DMS114 treated with DMSO at 0.1 percent for 48 hours (cell line): ENCODE data around the gene PARVG.

Experiments
- DNase-seq: peaks from one replicate; lab custom pipeline; 2025; ENCODE audit not compliant: unreplicated experiment; lab: John Stamatoyannopoulos, UW

Gene PARVG

DNA sequence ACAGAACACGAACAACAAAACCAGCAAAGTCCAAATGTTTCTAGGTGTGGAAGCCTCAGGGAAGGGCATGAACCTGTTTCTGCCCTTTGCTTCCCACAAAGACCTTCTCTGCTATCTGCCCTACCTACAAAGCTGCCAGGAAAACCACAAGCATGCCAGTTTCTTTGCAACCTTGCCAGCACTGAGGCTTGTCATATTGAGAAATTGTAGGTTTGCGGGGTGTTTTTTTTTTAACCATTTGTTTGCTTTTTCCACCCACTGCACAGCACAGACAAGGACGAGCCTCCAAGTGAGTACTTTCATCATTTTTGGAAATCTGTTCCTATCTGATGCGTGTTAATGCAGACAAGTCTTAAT, 12.8 kb downstream of the PARVG start:
- DNase-seq, result no peak

DNA sequence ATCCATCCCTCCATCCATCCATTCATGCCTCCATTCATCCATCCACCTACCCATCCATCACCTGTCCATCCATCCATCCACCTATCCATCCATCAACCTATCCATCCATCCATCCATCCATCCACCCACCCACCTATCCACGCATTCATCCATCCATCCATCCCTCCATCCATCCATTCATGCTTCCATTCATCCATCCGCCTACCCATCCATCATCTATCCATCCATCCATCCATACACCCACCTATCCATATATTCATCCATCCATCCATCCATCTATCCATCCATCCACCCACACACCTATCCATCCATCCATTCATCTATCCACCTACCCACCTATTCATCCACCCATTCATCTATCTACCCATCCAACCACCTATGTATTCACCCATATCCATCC, 13.8 kb downstream of the PARVG start:
- no peak for DNase-seq

DNA sequence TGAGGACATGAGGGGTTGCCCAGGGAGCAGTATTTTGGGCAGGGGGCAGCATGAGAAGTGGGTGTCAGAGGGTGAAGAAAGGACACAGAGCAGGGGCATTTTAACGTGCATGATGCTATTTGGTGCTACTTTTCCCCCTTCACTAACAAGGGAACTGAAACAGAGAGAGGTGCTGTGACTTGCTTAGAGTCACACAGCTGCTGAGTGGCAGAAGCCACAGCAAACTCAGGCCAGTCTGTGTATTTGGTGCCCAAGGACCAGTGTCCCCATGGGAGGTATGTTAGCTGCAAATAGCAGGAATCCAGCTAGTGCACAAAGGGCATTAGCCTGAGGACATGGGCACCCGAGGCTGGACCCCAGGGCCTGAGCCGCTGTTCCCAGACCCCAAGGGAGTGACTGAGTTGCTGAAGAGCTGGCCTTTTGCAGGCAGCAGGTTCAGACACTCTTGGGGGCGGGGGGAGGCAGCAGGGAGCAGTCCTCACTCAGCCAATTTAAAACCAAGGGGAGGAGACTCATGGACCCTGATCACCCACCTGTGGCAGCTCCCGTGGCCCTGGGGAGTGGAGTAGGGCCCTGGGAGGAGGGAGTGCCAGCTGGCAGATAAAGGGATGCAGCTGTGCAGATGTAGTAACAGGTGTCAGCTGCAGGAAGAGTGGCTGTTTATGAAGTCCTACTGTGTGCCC, 14.6 kb downstream of the PARVG start:
- DNase-seq, result no peak

DNA sequence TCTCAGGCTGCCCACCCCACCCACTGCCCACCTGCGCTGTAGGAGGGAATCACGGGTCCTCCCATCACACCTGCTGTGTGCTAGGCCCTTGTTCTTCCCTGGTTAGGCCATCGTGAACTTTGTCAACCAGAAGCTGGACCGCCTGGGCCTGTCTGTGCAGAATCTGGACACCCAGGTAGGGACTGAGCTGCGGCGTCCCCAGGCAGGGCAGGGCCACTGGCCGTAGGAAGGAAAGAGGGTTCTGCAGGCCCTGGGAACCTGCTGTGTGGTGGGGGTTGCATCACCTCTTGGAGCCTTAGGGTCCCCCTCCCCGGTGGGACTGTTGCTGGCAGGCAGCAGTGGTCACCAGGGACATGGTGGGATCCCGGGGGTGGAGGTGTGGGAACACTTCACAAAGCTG, 15.5 kb downstream of the PARVG start:
- no peak for DNase-seq

DNA sequence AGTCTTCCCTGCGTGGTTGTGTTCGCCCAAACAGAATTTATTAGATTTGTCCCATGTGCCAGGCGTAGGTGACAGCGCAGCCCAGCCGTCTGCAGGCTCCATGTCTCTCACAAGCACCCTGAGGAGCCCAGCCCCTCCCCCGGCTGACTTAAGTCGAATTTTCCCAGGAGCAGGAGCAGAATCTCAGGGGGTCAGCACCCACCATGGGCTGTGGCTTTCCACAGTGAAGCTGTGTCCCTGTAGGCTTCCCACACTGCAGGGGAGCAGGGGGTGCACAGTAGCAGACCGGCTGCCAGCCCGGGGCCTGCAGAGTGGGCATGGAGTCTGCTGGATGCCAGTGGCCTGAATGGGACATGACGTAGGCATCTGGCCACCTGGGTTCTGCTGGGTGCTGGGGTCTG, 16.0 kb downstream of the PARVG start:
- no peak for DNase-seq

- no peak for DNase-seq
These were observed 16.5 kb downstream of the PARVG start for GRCh38 chr22:44197271-44197670.

DNA sequence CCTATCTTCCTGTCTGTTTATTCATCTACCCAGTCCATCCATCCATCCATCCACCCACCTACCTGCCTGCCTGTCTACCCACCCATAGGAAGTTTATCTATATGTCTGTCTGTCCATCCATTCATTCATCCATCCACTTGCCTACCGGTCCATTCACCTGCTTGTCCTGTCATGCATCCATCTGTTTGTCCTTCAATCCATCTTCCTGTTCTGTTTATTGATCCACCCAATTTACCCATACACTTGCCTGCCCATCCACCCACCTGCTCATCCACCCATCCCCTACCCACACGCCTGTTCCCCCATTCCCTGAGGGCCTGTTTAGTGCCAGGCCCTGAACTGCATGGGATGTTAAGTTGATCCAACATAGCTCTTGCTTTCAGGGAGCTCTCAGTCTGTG, 18.4 kb downstream of the PARVG start:
- DNase-seq, result no peak

DNA sequence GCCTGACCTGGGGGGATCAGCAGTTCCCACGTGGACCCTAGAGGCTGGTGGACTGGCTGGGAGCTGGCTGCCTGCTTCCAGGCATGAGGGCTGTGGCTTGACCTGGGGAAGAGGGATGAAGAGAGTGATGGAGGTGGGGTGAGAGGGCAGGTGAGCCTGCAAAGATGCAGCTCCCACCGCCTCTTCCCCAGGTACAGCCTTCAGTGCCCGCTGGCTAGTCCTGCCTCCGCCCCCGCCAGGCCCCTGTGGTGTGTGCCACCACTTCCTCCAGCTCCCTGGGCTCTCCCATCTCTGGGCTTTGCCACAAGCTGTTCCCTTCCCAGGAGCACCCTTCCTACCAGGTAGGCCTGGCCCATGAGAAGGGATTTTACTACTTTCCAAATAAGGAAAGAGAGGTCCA, 19.1 kb downstream of the PARVG start:
- DNase-seq, result no peak

DNA sequence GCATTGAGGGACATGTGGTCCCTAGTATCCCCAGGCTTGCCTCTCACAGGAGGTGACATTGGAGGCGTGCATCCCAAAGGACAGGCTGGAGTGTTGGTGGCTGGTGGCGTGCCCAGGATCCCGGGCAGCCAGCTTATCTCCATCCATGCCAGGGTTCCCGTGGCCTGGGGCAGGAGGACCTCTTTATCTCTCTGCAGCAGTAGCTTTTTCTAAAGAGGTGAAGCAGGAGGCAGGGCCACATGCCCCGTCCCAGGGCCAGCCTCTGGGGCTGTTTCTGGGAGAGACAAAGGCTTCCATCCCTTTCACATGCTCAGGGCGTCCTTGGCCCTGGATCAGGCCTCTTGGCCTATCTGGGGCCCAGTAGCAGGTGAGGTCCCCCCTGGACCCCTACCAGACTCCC, 19.7 kb downstream of the PARVG start:
- DNase-seq, result no peak

DNA sequence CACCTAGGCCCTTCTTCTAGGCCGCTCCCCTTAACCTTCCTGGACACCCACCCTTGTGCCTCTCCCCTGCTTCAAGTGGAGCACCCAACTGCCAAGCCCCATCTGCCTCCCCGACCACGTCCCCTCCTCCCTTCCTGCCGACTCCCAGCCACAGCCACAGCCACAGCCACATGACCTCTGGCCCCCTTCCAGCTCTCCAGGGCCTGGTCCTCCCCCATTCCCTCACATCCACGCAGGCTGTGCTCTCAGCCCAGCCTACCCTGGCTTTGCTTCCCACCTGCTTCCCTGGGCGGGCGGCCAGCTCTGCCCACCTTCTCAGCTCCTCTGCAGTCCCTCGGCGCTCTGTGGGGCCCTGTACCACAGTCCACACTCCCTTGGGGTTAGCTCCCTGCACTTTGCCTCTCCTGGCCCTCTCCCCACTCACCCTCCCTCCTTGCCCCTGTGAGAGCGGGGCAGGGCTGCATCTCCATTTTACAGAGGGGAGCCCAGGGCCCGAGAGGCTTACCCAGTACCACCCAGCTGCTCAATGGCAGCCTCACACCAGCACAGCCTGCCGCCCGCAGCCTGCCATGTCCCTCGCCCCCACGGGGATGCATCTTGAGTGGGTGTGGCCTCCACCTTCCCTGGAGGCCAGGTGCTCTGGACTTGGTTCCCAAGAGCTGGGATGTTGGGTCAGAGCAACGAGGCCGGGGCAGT, 20.3 kb downstream of the PARVG start:
- DNase-seq, result no peak

DNA sequence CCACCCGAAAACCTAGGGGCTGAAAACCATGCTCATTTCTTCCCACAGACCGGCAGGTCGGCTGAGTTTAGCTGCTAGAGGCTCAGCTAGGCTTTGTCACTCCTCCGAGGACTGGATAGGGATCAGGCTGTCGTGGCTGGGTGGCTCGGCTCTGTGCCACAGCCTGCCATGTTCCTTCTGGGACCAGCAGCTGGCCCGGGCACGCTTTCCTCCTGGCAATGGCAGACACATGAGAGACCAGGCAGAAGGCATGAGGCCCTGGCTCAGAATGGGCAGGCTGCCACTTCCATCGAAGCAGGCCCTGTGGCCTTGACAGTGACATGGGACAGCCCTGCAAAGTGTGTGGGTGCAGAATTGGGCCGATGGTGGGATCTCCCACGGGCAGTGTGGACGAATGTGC, 20.9 kb downstream of the PARVG start:
- no peak for DNase-seq

- DNase-seq, result no peak
These were observed 21.6 kb downstream of the PARVG start for GRCh38 chr22:44202261-44202789.

GRCh38 chr22:44203203-44203602, 22.5 kb downstream of the PARVG start:
- DNase-seq, result no peak

GRCh38 chr22:44204739-44205515, 24.2 kb downstream of the PARVG start:
- DNase-seq, result no peak

DNA sequence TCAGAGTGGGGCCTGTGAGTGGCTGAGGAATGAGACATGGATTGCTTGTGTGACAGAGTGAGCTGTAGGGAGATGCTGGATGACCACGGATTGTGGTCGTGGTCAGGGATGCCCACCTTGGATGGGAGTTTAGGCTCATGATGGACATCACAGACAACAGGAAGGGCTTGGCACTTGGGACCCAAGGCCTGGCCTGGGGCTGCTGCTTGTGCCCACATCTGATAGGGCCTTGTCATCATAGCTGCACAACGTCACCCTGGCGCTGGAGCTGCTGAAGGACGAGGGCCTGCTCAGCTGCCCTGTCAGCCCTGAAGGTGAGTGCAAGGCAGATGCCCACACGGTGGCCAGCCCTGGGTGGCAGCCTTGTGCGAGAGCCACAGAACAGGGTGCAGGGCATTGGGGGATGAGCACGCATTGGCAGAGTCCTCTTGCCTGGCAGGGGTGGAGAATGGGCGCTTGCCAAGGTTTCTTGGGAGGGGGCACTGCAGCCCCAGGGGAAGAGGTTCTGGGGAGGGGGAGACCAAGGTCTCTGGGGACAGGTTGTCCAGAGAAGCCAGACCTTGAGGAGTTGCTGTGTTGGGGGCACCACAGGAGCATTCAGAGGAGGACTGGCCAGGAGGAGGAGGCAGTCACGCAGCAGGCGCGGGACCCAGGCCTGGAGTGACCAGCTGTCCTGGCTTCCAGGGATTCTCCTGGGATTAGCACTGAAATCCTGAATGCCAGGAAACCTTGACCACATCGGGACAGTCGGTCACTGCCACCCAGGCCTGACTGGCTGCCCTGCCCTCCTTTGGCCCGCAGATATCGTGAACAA, 25.0 kb downstream of the PARVG start:
- DNase-seq, result no peak

DNA sequence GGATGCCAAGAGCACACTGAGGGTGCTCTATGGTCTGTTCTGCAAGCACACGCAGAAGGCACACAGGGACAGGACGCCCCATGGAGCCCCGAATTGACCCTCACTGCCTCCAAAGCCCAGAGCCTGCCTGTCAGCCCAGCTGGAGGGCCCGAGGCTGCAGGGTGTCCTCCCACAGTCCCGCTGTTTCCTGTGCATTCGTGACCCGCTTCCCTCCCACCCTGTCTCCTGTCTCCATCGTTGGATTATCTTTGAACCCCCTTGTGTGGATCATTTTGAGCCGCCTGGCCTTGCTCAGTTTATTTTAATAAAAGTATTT, 25.6 kb downstream of the PARVG start:
- no peak for DNase-seq

DNA sequence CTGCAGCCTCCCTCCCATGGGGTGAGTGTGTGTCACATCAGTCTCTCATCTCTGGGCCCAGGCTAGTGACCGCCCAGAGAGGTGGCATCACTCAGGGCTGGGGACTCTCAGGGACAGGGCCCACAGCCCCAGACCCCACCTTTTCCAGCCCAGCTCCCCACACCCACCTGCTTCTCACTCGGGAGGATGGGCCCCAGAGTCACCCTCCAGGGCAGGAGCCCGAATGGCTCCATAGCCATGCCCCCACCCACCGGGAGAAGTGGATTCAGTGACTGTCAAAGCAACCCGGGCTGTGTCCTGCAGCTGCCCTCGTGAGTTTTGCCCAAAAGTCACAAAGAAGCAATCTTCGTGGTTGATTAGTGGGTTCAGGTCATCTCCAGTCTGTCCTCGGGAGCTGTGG, 26.0 kb downstream of the PARVG start:
- no peak for DNase-seq

GRCh38 chr22:44207173-44207980, 26.7 kb downstream of the PARVG start:
- no peak for DNase-seq

DNA sequence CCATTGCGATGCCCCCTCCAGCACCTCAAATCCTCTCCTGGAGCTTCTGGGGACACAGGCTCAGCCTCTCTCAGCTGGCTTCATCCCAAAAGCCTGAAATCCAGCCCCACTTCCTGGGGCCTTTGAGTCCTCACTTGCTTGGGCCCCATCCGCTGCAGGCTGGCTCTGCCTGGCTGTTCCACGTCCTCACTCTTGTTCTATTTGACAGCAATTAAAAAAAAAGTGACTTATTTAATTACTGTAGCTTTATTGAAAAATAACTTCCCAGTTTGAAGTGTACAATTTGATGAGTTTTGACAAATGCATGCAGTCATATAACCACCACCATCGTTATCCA, 27.2 kb downstream of the PARVG start:
- DNase-seq, result no peak

GRCh38 chr22:44209343-44209742, 28.6 kb downstream of the PARVG start:
- DNase-seq, result no peak

- no peak for DNase-seq
These were observed 30.0 kb downstream of the PARVG start for GRCh38 chr22:44210722-44211121.
